Endothelial cell of umbilical vein (primary cell): ENCODE data around the gene IQGAP2. TPM values are rescaled to one million over a fixed set of nuclear protein-coding genes. Genes with fewer than 3 reads are reported as not detected.

Experiments used
- BruUV-seq: library from RNA; stranded (reverse); fragments of 400-500 nt; replicated peaks from 2 replicates; lab custom pipeline; 2021; lab: Mats Ljungman, UMichigan
- CTCF ChIA-PET: fragments of 300-600, 350-600 bp; sonication (Branson Sonifier 250); formaldehyde crosslinking; loops from one replicate; lab custom pipeline; 2021; ENCODE audit warnings: antibody characterized with exemption, inconsistent platforms; lab: Charles Lee
- POLR2A ChIA-PET: fragments of 300-600, 350-600 bp; sonication (Branson Sonifier 250); formaldehyde crosslinking; loops from one replicate; lab custom pipeline; 2021; ENCODE audit warnings: antibody characterized with exemption, inconsistent platforms; lab: Charles Lee
- DNase-seq: peaks from one replicate; pipeline ENCODE4 v3.0.0-alpha.2; 2011; ENCODE audit warnings: low read depth, low spot score
- FAIRE-seq: peaks from 2 replicates; lab custom pipeline; 2011; peaks lifted over from hg19 to GRCh38; lab: Jason Lieb, UNC
- H2AFZ ChIP-seq: 2 replicates; pipeline ENCODE4 v1.6.0; 2012; ENCODE audit warnings: low read depth, low read length, control low read depth, inconsistent platforms
- H3K27ac ChIP-seq: 2 replicates; pipeline ENCODE4 v1.5.1; 2011; ENCODE audit warnings: low read depth, mild to moderate bottlenecking, control low read depth, low read length, moderate library complexity; ENCODE audit not compliant: insufficient read depth
- H3K27me3 ChIP-seq, 2 experiments: 2 replicates each; pipeline versions ENCODE4 v1.6.0 to v1.6.1; 2011; ENCODE audit warnings: low read length in 2 of 2, mixed read lengths in 1 of 2; ENCODE audit not compliant: control insufficient read depth in 2 of 2, insufficient read depth in 2 of 2
- H3K36me3 ChIP-seq, 2 experiments: 2 replicates in 1 of 2; 3 replicates in 1 of 2; pipeline ENCODE4 v1.5.1; 2011; ENCODE audit warnings: low read length in 2 of 2, mild to moderate bottlenecking in 1 of 2, moderate library complexity in 1 of 2; ENCODE audit not compliant: control insufficient read depth in 2 of 2, insufficient read depth in 2 of 2; ENCODE audit errors: extremely low read depth in 1 of 2
- H3K4me1 ChIP-seq: 3 replicates; pipeline ENCODE4 v1.5.1; 2011; ENCODE audit warnings: mild to moderate bottlenecking, low read length; ENCODE audit not compliant: control insufficient read depth, insufficient read depth; ENCODE audit errors: extremely low read depth
- H3K4me2 ChIP-seq: 2 replicates; pipeline ENCODE4 v1.6.1; 2011; ENCODE audit warnings: low read length, control low read depth, mixed read lengths; ENCODE audit not compliant: insufficient read depth
- H3K4me3 ChIP-seq, 3 experiments: fragments of 200-600 bp in 1 of 3; sonication (generic), shearing (Covaris generic) in 1 of 3; replicated peaks in 1 of 3; 2 replicates each; pipeline ENCODE4 v1.5.1; 2011 to 2016; ENCODE audit warnings: control low read depth in 3 of 3, low read length in 3 of 3, mild to moderate bottlenecking in 2 of 3, inconsistent platforms in 1 of 3, low read depth in 1 of 3, moderate library complexity in 1 of 3; ENCODE audit not compliant: insufficient read depth in 1 of 3
- H3K79me2 ChIP-seq: 2 replicates; pipeline ENCODE4 v1.6.0; 2012; ENCODE audit warnings: low read length, inconsistent platforms; ENCODE audit not compliant: control insufficient read depth, insufficient read depth
- H3K9ac ChIP-seq: replicated peaks from 2 replicates; pipeline ENCODE3; 2011; ENCODE audit warnings: low read length, control low read depth; ENCODE audit not compliant: insufficient read depth; ENCODE audit errors: extremely low read depth
- H3K9me1 ChIP-seq: replicated peaks from 3 replicates; pipeline ENCODE4 v1.6.0; 2011; ENCODE audit warnings: mild to moderate bottlenecking, low read length; ENCODE audit not compliant: control insufficient read depth, insufficient read depth; ENCODE audit errors: extremely low read depth
- H3K9me3 ChIP-seq: replicated peaks from 2 replicates; pipeline ENCODE4 v1.5.1; 2012; ENCODE audit warnings: low read length, inconsistent platforms; ENCODE audit not compliant: control insufficient read depth, insufficient read depth
- H4K20me1 ChIP-seq: replicated peaks from 2 replicates; pipeline ENCODE3; 2011; ENCODE audit warnings: mild to moderate bottlenecking, low read length; ENCODE audit not compliant: control insufficient read depth, insufficient read depth; ENCODE audit errors: extremely low read depth
- CTCF ChIP-seq, 2 donors: IDR thresholded peaks; 1 replicate in 1 of 2; 2 replicates in 1 of 2; pipeline ENCODE4 v1.5.1; 2011; ENCODE audit warnings: low read length in 2 of 2, mild to moderate bottlenecking in 2 of 2, moderate library complexity in 2 of 2, control low read depth in 1 of 2, inconsistent platforms in 1 of 2, low read depth in 1 of 2; ENCODE audit not compliant: insufficient read depth in 1 of 2; ENCODE audit errors: extremely low read depth in 1 of 2
- FOS ChIP-seq: IDR thresholded peaks from 2 replicates; pipeline ENCODE4 v1.6.1; 2011; ENCODE audit warnings: mild to moderate bottlenecking, low read length, moderate library complexity, borderline replicate concordance; ENCODE audit not compliant: insufficient read depth
- GATA2 ChIP-seq: IDR thresholded peaks from 2 replicates; pipeline ENCODE4 v1.7.0; 2011; ENCODE audit warnings: low read depth, mild to moderate bottlenecking, moderate library complexity, mixed read lengths, low read length; ENCODE audit not compliant: insufficient read length, insufficient read depth
- JUN ChIP-seq: IDR thresholded peaks from 2 replicates; pipeline ENCODE4 v1.6.1; 2011; ENCODE audit warnings: borderline replicate concordance, low read depth; ENCODE audit not compliant: insufficient read length, insufficient read depth
- MYC ChIP-seq: IDR thresholded peaks from one replicate; pipeline ENCODE4 v1.6.1; 2011; ENCODE audit warnings: mild to moderate bottlenecking, low read depth, low read length
- POLR2A ChIP-seq: IDR thresholded peaks from 2 replicates; pipeline ENCODE4 v1.6.1; 2012; ENCODE audit warnings: low read depth, mild to moderate bottlenecking, control low read depth, low read length
- dilution Hi-C: fragments of 300-500 bp; cut with MboI; formaldehyde crosslinking; loops from one replicate; pipeline ENCODE4 v1.15.0; 2019; ENCODE audit warnings: low sequenced_read_pairs; ENCODE audit not compliant: extremely low pct_ligation_motif_present
- intact Hi-C: fragments of 100-400 bp; cut with micrococcal nuclease; formaldehyde crosslinking; loops from one replicate; pipeline ENCODE4 v1.10.0; 2022
- polyA plus RNA-seq, 4 experiments: library from polyadenylated mRNA; depleted of rRNA in 3 of 4; stranded (reverse) in 3 of 4; unstranded in 1 of 4; fragments of >200 nt; gene quantifications; 2 replicates each; pipeline versions ENCODE4 v1.2.1 to v1.2.3, GENCODE V29; 2011 to 2012; ENCODE audit warnings: missing spikeins in 1 of 4
- total RNA-seq: library from RNA; stranded (reverse); gene quantifications from 2 replicates; pipeline ENCODE4 v1.2.3, GENCODE V29; 2021
- TF ChIP-seq, protein P1 (sequence below): IDR thresholded peaks from 2 replicates; pipeline ENCODE4 v1.6.1; 2011; ENCODE audit not compliant: insufficient read depth, insufficient read length

Gene IQGAP2
- total and polyA plus RNA-seq, 2 donors (not counting 3 experiments of a cell fraction or from before 2014, with no cell fraction given) = 4.5 to 4.7 TPM

DNA sequence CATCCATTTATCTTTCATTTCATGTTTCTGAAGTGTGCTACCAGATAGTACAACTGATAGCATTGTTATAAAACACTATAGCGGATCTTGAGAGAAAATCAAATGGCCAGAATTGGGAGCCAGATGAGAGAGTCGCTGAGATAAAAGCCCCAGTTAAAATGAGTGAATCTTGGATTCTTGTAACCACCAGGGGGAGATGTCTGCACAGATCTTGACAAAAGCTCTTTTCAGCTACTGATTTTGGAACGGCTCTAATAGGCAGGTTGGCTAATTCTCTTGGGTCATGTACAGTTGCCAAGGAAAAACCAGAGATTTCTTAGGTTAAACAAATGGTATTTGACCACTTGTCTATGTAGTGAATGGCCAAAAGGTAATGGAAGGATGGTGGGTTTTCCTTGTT, 198.4 kb downstream of the IQGAP2 start:
- ChIA-PET CTCF (interaction anchor here (0.6 to 7.3 kb wide), 48 partner anchors 9 to 891 kb away, joined by 3 to 391 read pairs (median 6); partner anchors contain the start of genes AGGF1 and F2RL1), POLR2A (no interaction called here)
- DNase-seq = peak; percentile 78
- Histone ChIP-seq H3K36me3 (no peaks in the 10 kb centered on the region), H3K4me2 (no peak overlapping the region), H2AFZ (no peak overlapping the region), H3K9me3 (no peaks in the 10 kb centered on the region), H3K4me3 (no peak overlapping the region), H3K9me1 (no peaks in the 10 kb centered on the region), H3K4me1 (peaks cover 4% of the 10 kb centered on the region), H3K27me3 (peaks cover 0 to 2% of the 10 kb centered on the region in 2 experiments), H3K9ac (no peak overlapping the region), H3K27ac (no peak overlapping the region), H4K20me1 (no peaks in the 10 kb centered on the region), H3K79me2 (no peaks in the 10 kb centered on the region)
- FAIRE-seq = peak; percentile 85
- intact Hi-C loops (loop anchor here (1.0 to 5.0 kb wide), 7 partner anchors 40 to 475 kb away; no protein-coding TSS in a partner anchor), dilution Hi-C loops (no loop called here)
- no TSS peak for BruUV-seq
- TF ChIP-seq FOS = no peak
- TF ChIP-seq, protein P1, sequence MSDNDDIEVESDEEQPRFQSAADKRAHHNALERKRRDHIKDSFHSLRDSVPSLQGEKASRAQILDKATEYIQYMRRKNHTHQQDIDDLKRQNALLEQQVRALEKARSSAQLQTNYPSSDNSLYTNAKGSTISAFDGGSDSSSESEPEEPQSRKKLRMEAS = no peak
- TF ChIP-seq GATA2 = no peak
- no peak for TF ChIP-seq MYC
- peak; percentile 52 for TF ChIP-seq CTCF (IDR thresholded peaks at IDR 0.05; ENCODE audit: extremely low read depth in 1 of 2, insufficient read depth in 1 of 2, low read depth in 1 of 2, low read length in 2 of 2)
- TF ChIP-seq JUN = no peak
- no peak for TF ChIP-seq POLR2A
